Measurements from ENCODE around the gene MAGEB4. TPM values are rescaled to one million over a fixed set of nuclear protein-coding genes. Genes with fewer than 3 reads are reported as not detected.
A peak's percentile ranks its signal among the peaks of the same experiment; 100 is the strongest.
"Not testable (repeated sequence)": the region's sequence is repeated elsewhere in the genome, so short reads cannot be mapped to it uniquely, and the experiment has no call there.

The MAGEB4 gene
- not detected for polyA plus RNA-seq (ENCODE audit: insufficient read length)

GRCh38 chrX:30241724-30242415 lies at the start of gene MAGEB4:
Gene MAGEB4, plus strand, starts transcription at chrX:30242000. Its CDS starts 136 bp downstream, at chrX:30242136.
- no peak for DNase-seq

- DNase-seq = not testable (repeated sequence)
These were observed 47.9 kb upstream of the MAGEB4 start for GRCh38 chrX:30193910-30194309.

- DNase-seq = no peak
These were observed 45.5 kb upstream of the MAGEB4 start for GRCh38 chrX:30196322-30196721.

DNA sequence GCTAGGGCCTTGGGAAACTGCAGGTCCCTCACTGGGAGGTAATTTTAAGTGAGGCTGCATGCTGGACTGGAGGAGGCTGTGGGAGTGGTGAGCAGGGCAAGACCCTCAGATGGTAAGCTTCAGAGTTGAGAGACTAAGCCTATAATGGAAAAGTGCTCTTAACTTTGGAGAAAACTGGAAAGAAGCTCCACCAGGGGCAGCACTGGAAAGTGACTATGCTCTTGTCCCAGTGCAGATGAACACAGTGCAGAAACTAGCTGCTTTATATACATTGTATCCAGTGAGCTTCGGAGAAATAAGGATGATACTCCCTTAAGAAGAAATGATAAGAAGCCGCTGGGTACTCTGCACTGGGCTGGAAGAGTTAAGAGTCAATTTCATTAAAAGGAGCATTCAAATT lies 29.6 kb upstream of the MAGEB4 start:
- no peak for DNase-seq

DNA sequence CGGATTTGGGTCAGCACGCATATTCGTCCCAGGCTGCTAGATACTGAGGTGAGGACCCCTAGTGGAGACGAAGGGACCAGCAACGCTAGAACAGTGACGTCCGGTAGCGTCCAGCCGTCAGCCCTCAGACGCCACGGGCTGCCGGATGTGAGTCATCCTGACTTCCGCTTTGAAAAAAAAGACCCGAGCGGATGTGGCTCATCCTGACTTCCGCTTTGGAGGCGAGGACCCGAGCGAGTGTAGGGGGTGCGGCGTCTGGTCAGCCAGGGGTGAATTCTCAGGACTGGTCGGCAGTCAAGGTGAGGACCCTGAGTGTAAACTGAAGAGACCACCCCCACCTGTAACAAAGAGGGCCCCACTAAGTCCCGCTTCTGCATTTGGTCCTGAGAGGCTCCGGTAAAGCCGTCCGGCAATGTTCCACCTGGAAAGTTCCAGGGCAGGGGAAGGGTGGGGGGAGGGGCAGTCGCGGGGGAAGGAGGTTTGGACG lies 26.4 kb upstream of the MAGEB4 start, which contains the start of gene MAGEB2:
Gene MAGEB2, plus strand, starts transcription at position 207 of the 487 bp plus-strand sequence. CDS start 3,018 bp downstream, outside the sequence.
- no peak for DNase-seq

DNA sequence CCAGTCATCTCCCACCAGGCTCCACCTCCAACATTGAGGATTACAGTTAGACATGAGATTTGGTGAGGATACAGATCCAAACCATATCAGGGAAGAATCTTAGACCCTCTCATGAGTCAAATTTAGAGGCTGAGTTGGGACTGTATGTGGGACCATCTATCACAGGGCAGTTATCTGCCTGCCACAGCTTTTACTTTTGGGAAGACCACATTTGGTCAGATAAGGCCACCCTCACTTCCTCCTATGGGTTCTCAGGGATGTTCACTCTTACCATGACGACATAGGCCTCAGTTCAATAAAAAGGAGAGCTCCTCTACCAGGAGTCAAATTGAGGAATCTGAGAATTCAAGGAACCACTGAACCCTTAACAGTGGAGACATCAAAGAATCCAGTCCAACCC lies 24.3 kb upstream of the MAGEB4 start:
- DNase-seq = no peak

DNA sequence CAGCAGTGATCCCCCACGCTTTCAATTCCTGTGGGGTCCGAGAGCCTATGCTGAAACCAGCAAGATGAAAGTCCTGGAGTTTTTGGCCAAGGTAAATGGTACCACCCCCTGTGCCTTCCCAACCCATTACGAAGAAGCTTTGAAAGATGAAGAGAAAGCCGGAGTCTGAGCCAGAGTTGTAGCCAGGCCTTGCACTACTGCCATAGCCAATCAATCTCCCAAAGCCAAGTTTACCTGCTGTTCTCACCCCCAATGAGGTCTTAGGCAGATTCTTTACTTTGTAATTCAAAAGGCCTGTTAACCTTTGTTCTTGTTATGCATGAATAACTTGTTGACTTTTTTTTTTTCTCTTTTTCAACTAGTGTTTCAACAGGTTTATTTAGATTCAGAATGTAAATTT lies 22.4 kb upstream of the MAGEB4 start:
- no peak for DNase-seq

DNA sequence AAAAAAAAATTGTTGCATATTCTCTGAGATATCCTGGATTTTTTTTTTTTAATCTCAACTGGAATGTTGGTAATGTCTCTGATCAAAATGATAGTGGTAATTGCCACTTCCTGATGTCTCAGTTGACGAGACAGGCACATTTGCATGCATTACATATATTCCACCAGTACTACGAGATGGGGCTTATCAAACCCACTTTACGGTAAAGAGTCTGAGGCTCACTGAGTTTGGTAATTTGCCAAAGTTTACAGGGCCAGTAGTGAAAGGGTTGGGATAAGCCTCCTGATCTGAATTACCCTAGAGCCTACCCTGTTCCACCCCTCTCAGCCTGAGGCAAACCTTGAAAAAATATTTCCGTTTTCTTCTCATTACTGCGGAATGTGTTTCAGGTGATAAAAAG lies 21.1 kb upstream of the MAGEB4 start:
- DNase-seq = no peak

GRCh38 chrX:30224536-30224935 lies 17.3 kb upstream of the MAGEB4 start:
- no peak for DNase-seq

DNA sequence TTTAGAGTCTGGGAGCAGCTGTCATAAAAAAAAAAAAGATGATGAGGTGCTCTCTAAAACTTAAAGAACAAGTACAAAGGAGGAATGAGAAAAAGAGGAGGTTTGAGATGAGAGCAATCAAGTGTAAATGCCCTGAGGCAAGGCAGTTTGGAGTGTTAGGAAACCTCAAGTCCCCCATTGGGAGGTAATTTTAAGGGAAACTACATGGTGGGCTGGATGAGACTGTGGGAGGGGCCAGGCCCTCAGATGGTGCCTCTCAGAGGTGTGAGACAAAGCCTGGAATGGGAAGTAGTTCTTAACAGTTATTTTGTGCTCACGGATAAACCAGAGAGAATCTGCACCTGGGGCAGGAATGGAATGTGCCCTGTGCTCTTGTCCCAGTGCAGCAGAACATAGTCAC lies 13.3 kb upstream of the MAGEB4 start:
- no peak for DNase-seq

- no peak for DNase-seq
These were observed 11.4 kb upstream of the MAGEB4 start, which contains the start of gene MAGEB3 for GRCh38 chrX:30230395-30230794. Gene MAGEB3, plus strand, starts transcription at chrX:30230657. Its CDS starts 5,268 bp downstream, at chrX:30235925.

DNA sequence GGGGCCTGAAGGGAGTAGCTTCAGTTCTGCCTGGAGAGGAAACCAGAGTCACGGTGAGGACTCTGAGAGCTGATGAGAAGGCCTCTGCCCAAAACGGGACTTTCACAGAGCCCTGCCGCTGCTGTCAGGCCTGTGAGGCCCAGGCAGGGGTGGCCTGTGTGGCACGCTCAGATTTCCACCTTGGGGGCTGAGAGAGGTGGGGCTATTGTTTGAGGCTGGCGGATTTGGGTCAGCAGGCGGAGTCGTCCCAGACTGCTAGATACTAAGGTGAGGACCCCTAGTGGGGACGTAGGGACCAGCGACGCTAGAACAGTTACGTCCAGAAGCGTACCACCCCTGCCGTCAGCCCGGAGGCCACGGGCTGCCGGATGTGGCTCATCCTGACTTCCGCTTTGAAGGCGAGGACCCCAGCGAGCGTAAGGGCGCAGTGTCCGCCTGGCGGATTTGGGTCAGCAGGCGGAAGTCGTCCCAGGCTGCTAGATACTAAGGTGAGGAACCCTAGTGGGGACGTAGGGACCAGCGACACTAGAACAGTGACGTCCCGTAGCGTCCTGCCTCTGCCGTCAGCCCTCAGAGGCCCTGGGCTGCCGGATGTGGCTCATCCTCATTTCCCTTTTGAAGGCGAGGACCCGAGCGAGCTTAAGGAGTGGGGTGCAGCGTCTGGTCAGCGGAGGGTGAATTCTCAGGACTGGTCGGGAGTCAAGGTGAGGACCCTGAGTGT lies 5.1 kb downstream of the MAGEB4 start, which contains the start of gene MAGEB1:
Gene MAGEB1, plus strand, starts transcription at position 378 of the 721 bp plus-strand sequence. CDS start 3,348 bp downstream, outside the sequence.
- DNase-seq = no peak

DNA sequence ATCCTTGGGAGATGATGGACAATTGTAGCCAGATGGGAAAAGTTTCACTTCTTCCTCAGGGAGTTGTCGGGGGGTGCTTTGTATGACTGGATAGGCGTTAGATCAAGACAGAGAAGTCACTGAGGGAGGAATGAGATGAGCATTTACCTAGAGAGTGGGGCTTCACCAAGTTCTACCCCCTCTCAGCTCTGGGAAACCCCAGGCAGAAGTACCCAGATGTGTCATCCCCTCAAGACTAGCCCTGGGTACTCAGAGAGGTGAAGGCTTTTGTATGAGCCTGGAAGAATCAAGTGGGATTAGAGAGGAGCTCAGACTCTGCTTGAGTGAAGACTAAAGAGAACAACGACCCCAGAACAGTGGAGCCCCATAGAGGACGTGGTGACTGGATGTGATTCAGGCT lies 7.1 kb downstream of the MAGEB4 start:
- DNase-seq = no peak

- no peak for DNase-seq
These were observed 11.5 kb downstream of the MAGEB4 start for GRCh38 chrX:30253257-30253656.

DNA sequence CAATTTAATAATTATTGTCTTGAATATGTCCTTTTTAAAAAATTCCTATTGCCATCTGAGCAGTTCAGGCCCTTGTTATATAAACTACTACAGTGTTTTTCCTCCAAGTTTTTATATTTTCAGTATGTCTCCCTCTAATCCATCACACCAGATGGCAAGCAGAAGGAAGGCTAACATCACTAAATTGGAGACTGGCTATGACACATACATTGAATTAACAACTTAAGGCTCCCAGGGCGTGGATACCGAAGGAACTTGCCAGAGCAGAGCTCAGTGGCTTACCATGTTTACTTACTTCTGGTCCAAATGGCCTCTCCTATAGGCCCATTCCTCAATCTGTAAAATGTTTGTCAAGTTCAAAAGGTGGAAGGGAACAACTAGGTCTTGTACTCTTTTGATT lies 18.1 kb downstream of the MAGEB4 start:
- no peak for DNase-seq

DNA sequence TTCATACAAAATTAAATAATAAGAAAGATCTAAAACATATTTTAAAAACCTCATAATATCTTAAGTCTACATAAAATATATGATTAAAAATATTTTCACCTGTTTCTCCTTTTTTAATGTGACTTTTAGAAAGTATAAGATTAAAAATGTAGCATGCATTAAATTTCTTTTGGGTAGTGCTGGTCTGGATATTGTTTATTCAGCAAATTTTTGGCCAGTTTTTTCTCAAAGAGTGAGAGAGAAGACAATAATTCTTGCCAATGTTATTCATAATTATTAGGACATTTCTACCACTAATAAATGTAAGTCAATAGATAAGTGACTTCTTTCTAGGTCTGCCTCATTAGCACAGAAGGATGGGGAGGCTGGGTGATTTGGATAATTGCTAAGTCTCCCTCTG lies 19.2 kb downstream of the MAGEB4 start:
- DNase-seq = no peak

GRCh38 chrX:30262763-30263162 lies 21.0 kb downstream of the MAGEB4 start:
- DNase-seq = no peak

- DNase-seq = no peak
These were observed 28.8 kb downstream of the MAGEB4 start for GRCh38 chrX:30270639-30271038.

DNA sequence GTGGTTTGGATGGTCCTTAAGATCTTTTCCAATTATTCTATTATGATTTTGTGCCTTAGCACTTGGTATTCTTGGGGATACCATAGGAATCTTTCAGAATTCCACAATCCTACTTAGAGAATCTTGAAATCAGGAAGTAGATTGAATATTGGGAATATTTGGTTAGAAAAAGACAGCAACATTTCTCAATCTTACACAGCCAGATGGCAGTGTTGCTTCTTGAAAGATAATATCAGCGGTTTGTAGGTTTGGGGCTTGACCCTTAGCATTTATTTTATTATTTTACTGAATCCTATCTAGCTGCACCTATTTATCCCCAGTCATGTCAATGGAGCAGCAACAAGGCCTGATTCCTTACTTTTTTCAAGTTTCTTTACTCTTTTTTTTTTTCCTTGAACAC lies 33.7 kb downstream of the MAGEB4 start:
- peak; percentile 1 for DNase-seq

DNA sequence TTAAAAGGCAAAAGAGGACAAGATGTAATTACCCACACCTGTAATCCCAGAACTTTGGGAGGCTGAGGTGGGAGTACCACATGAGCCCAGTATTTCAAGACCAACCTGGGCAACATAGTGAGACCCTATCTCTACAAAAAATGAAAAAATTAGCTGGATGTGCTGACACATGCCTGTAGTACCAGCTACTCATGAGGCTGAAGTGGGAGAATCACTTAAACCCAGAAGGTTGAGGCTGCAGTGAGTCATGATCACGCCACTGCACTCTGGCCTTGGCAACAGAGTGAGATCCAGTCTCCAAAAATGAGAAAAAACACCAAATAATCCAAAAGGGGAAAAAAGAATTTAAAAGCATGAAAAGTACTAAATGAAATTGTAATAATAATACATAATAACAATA lies 36.6 kb downstream of the MAGEB4 start:
- no peak for DNase-seq

DNA sequence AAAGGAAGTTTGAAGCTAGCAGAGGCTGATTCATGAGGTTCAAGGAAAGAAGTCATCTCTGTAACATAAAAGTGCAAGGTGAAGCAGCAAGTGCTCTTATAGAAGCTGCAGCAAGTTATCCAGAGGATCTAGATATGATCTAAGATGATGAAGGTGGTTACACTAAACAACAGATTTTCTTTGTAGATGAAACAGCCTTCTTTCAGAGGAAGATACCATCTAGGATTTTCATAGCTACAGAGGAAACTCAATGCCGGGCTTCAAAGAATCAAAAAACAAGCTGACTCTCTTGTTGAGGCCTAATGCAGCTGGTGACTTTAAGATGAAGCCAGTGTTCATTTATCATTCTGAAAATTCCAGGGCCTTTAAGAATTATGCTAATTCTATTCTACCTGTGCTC lies 38.6 kb downstream of the MAGEB4 start:
- DNase-seq = no peak

GRCh38 chrX:30282527-30282926 lies 40.7 kb downstream of the MAGEB4 start:
- DNase-seq = no peak

GRCh38 chrX:30283456-30284200 lies 41.8 kb downstream of the MAGEB4 start:
- no peak for DNase-seq
